Measurements from ENCODE around the gene KMO.

GRCh38 chr1:241614144-241614543 is 82.0 kb downstream of the KMO start:
- TF ChIP-seq, protein P1, sequence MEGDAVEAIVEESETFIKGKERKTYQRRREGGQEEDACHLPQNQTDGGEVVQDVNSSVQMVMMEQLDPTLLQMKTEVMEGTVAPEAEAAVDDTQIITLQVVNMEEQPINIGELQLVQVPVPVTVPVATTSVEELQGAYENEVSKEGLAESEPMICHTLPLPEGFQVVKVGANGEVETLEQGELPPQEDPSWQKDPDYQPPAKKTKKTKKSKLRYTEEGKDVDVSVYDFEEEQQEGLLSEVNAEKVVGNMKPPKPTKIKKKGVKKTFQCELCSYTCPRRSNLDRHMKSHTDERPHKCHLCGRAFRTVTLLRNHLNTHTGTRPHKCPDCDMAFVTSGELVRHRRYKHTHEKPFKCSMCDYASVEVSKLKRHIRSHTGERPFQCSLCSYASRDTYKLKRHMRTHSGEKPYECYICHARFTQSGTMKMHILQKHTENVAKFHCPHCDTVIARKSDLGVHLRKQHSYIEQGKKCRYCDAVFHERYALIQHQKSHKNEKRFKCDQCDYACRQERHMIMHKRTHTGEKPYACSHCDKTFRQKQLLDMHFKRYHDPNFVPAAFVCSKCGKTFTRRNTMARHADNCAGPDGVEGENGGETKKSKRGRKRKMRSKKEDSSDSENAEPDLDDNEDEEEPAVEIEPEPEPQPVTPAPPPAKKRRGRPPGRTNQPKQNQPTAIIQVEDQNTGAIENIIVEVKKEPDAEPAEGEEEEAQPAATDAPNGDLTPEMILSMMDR (IDR thresholded peaks at IDR 0.05; ENCODE audit: low read depth, low read length, poor library complexity, severe bottlenecking), result no peak
- TF ChIP-seq EZH2phosphoT487 (IDR thresholded peaks at IDR 0.05; ENCODE audit: borderline replicate concordance, low read length), result no peak
